ENCODE data around the gene SIAH3.
"Not testable (repeated sequence)": the region's sequence is repeated elsewhere in the genome, so short reads cannot be mapped to it uniquely, and the experiment has no call there.

SIAH3 gene

GRCh38 chr13:45757589-45757988 lies 94.0 kb downstream of the SIAH3 start:
- not testable (repeated sequence) for H3K4me3 Mint-ChIP-seq; H3K27ac Mint-ChIP-seq; DNase-seq (ENCODE audit: low spot score in 2 of 2); H3K4me1 Mint-ChIP-seq; ATAC-seq; H3K36me3 Mint-ChIP-seq
- peaks cover 12% of the 10 kb centered on the region for H3K9me3 Mint-ChIP-seq

- H3K4me3 Mint-ChIP-seq; H3K36me3 Mint-ChIP-seq; ATAC-seq; DNase-seq (ENCODE audit: low spot score in 2 of 2); H3K4me1 Mint-ChIP-seq; H3K27ac Mint-ChIP-seq: not testable (repeated sequence)
- H3K9me3 Mint-ChIP-seq, result peaks cover 12% of the 10 kb centered on the region
Measured at GRCh38 chr13:45756498-45756897, 95.1 kb downstream of the SIAH3 start.

DNA sequence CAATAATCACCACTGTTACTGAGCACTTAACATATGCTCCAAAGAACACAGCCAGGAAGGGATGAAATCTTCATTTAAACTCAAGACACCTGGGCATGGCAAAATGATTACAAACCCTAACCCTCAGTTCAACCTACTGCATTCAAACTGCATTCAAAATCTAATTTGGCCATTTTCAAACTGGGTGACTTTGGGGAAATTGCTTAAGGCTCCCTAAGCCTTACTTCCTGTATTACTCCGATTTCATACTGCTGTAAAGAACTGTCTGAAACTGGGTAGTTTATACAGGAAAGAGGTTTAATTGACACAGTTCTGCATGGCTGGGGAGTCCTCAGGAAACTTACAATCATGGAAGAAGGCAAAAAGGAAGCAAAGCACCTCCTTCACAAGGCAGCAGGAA lies 99.0 kb downstream of the SIAH3 start:
- ATAC-seq (no peak), DNase-seq (ENCODE audit: low spot score in 2 of 2) (no peak)
- H3K27ac Mint-ChIP-seq, result no peak overlapping the region
- H3K36me3 Mint-ChIP-seq, result no peaks in the 10 kb centered on the region
- H3K9me3 Mint-ChIP-seq, result peaks cover under 1% of the 10 kb centered on the region
- H3K4me1 Mint-ChIP-seq, result no peaks in the 10 kb centered on the region
- no peak overlapping the region for H3K4me3 Mint-ChIP-seq

- no peak overlapping the region for H3K27ac Mint-ChIP-seq
- ATAC-seq, result no peak
- no peak for DNase-seq (ENCODE audit: low spot score in 2 of 2)
- no peaks in the 10 kb centered on the region for H3K4me1 Mint-ChIP-seq
- H3K36me3 Mint-ChIP-seq, result no peaks in the 10 kb centered on the region
- no peaks in the 10 kb centered on the region for H3K9me3 Mint-ChIP-seq
- no peak overlapping the region for H3K4me3 Mint-ChIP-seq
Measured at GRCh38 chr13:45751885-45752284, 99.7 kb downstream of the SIAH3 start.

DNA sequence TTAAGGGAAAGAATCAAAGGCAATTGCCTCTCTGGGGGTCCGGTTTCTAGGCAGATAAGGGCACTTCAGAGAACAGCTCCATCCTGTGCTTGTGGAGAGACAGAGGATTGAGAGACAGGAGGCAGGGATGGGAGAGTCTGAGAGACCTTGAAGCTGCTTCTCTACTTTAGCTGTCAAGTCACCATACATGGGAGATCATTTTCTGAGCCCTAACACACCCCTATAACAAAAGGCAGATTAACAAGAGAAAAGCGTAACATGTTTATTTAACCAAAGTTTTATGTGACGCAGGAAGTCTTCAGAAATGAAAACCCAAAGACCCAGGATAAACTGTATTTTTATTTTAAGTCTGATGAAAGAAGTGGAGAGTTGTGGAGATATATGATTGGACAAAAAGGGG lies 101.0 kb downstream of the SIAH3 start:
- ATAC-seq (no peak), DNase-seq (ENCODE audit: low spot score in 2 of 2) (no peak)
- Mint-ChIP-seq H3K4me1 (no peaks in the 10 kb centered on the region), H3K27ac (no peak overlapping the region), H3K4me3 (no peak overlapping the region), H3K36me3 (no peaks in the 10 kb centered on the region), H3K9me3 (no peaks in the 10 kb centered on the region)

DNA sequence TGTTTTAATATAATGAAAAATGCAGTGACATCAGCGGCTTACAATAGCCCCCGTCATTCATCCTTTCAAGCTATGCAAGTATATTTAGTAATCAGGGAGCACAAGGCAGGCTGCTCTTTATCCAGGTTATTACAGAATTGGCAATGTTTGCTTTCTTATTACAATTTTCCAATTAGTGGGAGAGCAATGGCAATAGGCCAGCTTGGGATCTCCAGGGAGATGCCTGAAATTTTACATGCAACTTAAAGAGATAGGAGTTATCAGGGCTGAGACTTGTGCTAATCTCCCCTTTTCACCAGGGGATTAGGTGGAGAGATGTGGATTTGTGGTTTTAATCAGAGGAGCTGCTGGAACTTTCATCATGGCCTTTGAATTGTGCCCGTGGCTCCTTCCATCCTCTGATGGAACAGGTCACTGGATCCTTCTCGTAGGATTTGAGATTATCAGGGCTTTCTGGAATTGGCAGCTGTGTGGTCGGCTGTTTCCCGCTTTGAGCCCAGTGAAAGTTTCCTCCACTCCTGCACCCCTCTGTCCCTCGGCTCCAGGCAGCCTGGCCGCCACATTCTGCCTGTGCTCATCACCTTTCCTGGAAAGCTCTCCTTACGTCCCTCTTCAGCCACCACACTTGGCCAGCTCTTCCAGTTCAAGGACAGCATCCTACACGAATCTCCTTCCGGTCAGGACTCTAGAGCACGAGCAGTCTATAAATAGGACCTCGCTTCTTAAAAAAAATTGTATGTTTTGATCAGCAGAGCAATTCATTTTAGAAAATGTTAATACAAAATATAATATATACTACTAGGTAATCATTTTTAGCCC lies 102.4 kb downstream of the SIAH3 start:
- H3K9me3 Mint-ChIP-seq, result no peaks in the 10 kb centered on the region
- no peaks in the 10 kb centered on the region for H3K36me3 Mint-ChIP-seq
- no peak for DNase-seq (ENCODE audit: low spot score in 2 of 2)
- no peak overlapping the region for H3K4me3 Mint-ChIP-seq
- H3K4me1 Mint-ChIP-seq, result no peaks in the 10 kb centered on the region
- no peak for ATAC-seq
- no peak overlapping the region for H3K27ac Mint-ChIP-seq

DNA sequence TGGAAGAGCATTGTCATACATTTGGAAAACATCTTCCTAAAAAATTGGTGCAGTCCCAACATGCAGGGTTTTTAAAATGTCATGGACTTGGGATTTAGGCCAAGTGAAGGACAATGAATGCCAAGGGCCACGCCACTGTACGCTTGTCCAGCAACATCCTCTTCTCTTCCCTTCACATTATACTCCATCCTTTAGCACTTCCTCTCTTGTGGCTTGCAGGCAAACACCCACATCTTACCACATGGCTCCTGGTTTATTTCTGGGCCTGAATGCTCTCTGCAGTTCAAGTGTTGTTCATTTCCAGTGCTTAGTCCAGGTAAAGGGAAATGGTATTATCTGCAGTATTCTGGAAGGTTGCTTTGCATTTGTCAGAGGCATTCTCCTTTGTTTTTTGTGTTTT lies 104.5 kb downstream of the SIAH3 start:
- no peaks in the 10 kb centered on the region for H3K9me3 Mint-ChIP-seq
- H3K4me1 Mint-ChIP-seq, result no peaks in the 10 kb centered on the region
- H3K36me3 Mint-ChIP-seq, result no peaks in the 10 kb centered on the region
- H3K27ac Mint-ChIP-seq, result no peak overlapping the region
- ATAC-seq, result no peak
- DNase-seq (ENCODE audit: low spot score in 2 of 2), result no peak
- no peak overlapping the region for H3K4me3 Mint-ChIP-seq

DNA sequence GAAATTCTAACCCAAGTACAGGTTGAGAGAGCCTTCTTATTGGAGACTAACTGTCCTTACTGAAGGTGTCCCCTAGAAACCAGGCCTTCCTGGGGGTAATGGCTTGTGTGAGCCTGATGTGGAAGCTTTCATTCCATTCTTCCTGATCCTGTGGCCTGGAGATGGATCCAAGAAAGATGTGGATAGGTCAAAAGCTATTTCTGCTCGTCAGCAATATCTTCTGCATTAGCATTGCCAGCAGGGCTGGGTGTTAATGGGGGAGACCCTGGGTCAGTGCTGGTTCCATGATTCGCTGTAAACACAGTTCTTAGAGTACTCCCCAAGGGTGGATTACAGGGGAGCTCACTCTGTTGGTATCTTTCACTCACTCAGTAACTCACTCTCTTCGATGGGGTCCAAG lies 106.6 kb downstream of the SIAH3 start:
- peak; percentile 11 for ATAC-seq
- H3K27ac Mint-ChIP-seq, result no peak overlapping the region
- H3K9me3 Mint-ChIP-seq, result no peaks in the 10 kb centered on the region
- no peak overlapping the region for H3K4me3 Mint-ChIP-seq
- H3K36me3 Mint-ChIP-seq, result no peaks in the 10 kb centered on the region
- H3K4me1 Mint-ChIP-seq, result no peaks in the 10 kb centered on the region
- DNase-seq (ENCODE audit: low spot score in 2 of 2), result no peak

- no peaks in the 10 kb centered on the region for H3K4me1 Mint-ChIP-seq
- H3K4me3 Mint-ChIP-seq, result no peak overlapping the region
- no peak for ATAC-seq
- H3K9me3 Mint-ChIP-seq, result no peaks in the 10 kb centered on the region
- no peak overlapping the region for H3K27ac Mint-ChIP-seq
- DNase-seq (ENCODE audit: low spot score in 2 of 2), result no peak
- no peaks in the 10 kb centered on the region for H3K36me3 Mint-ChIP-seq
Measured at GRCh38 chr13:45742985-45743384, 108.6 kb downstream of the SIAH3 start.

GRCh38 chr13:45737571-45738017 lies 114.0 kb downstream of the SIAH3 start:
- Mint-ChIP-seq H3K4me1 (no peaks in the 10 kb centered on the region), H3K4me3 (no peak overlapping the region)
- ATAC-seq, result peak; percentile 58

GRCh38 chr13:45733361-45733760 lies 118.2 kb downstream of the SIAH3 start:
- Mint-ChIP-seq H3K36me3 (no peaks in the 10 kb centered on the region), H3K9me3 (no peaks in the 10 kb centered on the region), H3K4me3 (no peak overlapping the region), H3K4me1 (no peaks in the 10 kb centered on the region), H3K27ac (no peak overlapping the region)
- ATAC-seq, result no peak
- no peak for DNase-seq (ENCODE audit: low spot score in 2 of 2)

More at GRCh38 chr13:45737571-45738017, 114.0 kb downstream of the SIAH3 start:
- Mint-ChIP-seq H3K9me3 (no peaks in the 10 kb centered on the region), H3K27ac (no peak overlapping the region), H3K36me3 (no peaks in the 10 kb centered on the region)
- peak in 1 of 2 donors; percentile 50 for DNase-seq (ENCODE audit: low spot score in 2 of 2)

DNA sequence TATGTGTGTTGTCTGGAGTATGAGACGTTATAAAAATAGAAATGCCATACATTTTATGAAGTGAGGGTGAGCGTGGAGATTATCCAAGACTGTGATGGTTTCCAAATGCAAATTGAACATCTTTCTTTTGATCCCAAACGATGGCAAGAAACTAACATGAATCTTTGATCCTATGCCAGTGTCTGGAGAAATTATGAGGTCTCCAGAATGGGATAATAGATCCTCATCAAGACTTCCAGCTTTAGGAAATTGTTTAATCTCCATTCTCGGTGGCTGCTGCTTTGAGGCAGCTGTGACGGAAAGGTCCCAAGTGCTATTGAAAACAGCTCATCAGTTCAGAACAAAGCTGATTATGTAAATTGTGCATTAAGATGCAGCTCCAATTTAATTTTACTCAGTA lies 118.6 kb downstream of the SIAH3 start:
- H3K4me3 Mint-ChIP-seq, result no peak overlapping the region
- DNase-seq (ENCODE audit: low spot score in 2 of 2) (no peak), ATAC-seq (no peak)
- H3K9me3 Mint-ChIP-seq, result no peaks in the 10 kb centered on the region
- peaks cover 2% of the 10 kb centered on the region for H3K4me1 Mint-ChIP-seq
- H3K27ac Mint-ChIP-seq, result no peak overlapping the region
- H3K36me3 Mint-ChIP-seq, result no peaks in the 10 kb centered on the region

DNA sequence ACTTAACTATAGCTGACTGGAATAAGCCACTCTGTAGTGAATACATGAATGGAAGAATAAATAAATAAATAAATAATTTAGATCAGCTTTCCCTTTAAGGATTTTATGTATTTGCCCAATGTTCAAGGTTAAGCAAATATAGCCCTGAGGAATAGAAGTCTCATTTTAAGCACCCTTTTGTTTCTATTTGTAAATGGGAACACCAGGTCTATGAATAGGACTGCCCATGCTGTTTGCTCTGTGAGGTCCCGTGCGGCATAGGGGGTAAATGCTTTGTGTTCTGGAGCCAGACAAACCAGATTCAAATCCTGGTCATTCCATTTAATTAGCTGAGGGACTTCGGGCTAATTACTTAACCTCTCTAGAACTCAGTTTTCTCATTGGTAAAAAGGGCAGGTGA lies 120.1 kb downstream of the SIAH3 start:
- ATAC-seq (no peak), DNase-seq (ENCODE audit: low spot score in 2 of 2) (no peak)
- Mint-ChIP-seq H3K4me3 (no peak overlapping the region), H3K36me3 (no peaks in the 10 kb centered on the region), H3K9me3 (no peaks in the 10 kb centered on the region), H3K27ac (no peak overlapping the region), H3K4me1 (peaks cover 5% of the 10 kb centered on the region)

- DNase-seq (ENCODE audit: low spot score in 2 of 2) (no peak), ATAC-seq (no peak)
- Mint-ChIP-seq H3K4me1 (peaks cover 5% of the 10 kb centered on the region), H3K36me3 (no peaks in the 10 kb centered on the region), H3K4me3 (no peak overlapping the region), H3K9me3 (no peaks in the 10 kb centered on the region), H3K27ac (no peak overlapping the region)
Measured at GRCh38 chr13:45728759-45729158, 122.8 kb downstream of the SIAH3 start.

All from stimulated activated effector memory CD8-positive, alpha-beta T cell treated with anti-CD3 and anti-CD28 coated beads, Interleukin-12 subunit alpha, Interleukin-12 subunit beta, amount 100 ng/mL, for 72 hours (primary cell).